Colonic mucosa (tissue), 4 donors: ENCODE results near the gene ACADVL. TPM values are rescaled to one million over a fixed set of nuclear protein-coding genes. Genes with fewer than 3 reads are reported as not detected.

Source experiments
- DNase-seq: peaks from one replicate; pipeline ENCODE4 v3.0.0-alpha.2; 2020
- H3K27ac ChIP-seq: fragments of 200-600 bp; one replicate; pipeline ENCODE4 v1.8.0; 2021
- H3K27me3 ChIP-seq: fragments of 200-600 bp; one replicate; pipeline ENCODE4 v1.8.0; 2021
- H3K36me3 ChIP-seq: fragments of 200-600 bp; one replicate; pipeline ENCODE4 v1.8.0; 2021
- H3K4me1 ChIP-seq: fragments of 200-600 bp; one replicate; pipeline ENCODE4 v1.8.0; 2021; ENCODE audit warnings: mild to moderate bottlenecking
- H3K4me3 ChIP-seq: fragments of 200-600 bp; one replicate; pipeline ENCODE4 v1.8.0; 2021
- H3K9ac ChIP-seq, 2 donors: one replicate each; pipeline ENCODE4 v1.7.0; 2013; ENCODE audit warnings: control low read depth in 2 of 2, low read depth in 2 of 2, low read length in 2 of 2
- H3K9me3 ChIP-seq: fragments of 200-600 bp; one replicate; pipeline ENCODE4 v1.8.0; 2021
- CTCF ChIP-seq: fragments of 200-600 bp; IDR thresholded peaks from one replicate; pipeline ENCODE4 v1.8.0; 2022; ENCODE audit warnings: antibody characterized with exemption, mild to moderate bottlenecking
- intact Hi-C: fragments of 100-400 bp; cut with DNase I; formaldehyde crosslinking; loops from one replicate; pipeline ENCODE4 v1.14.1; 2022
- total RNA-seq, 2 donors: library from RNA; stranded (reverse); fragmentation: NEBNext Ultra II Directional in 1 of 2; extraction: Animal tissue kit (Norgen Biotek cat#: 25700) in 1 of 2; gene quantifications; one replicate each; pipeline ENCODE4 v1.2.1, GENCODE V29; 2021
- donor health status: healthy.
- donor health status: DM: no; HTN: no; CAD: no.
- donor health status: DM: no; HTN: no; CAD: no.

Gene ACADVL
- total RNA-seq, 2 donors from 2014 or later: 606 to 859 TPM

GRCh38 chr17:7236808-7237207, 17.1 kb downstream of the ACADVL start:
- peaks cover 5% of the 10 kb centered on the region for H3K36me3 ChIP-seq
- H3K27ac ChIP-seq: peak overlapping the region; percentile 99
- H3K27me3 ChIP-seq: no peaks in the 10 kb centered on the region
- H3K9me3 ChIP-seq: no peaks in the 10 kb centered on the region
- H3K9ac ChIP-seq: peak overlapping the region in 1 of 2 donors; percentile 82
- no peak for TF ChIP-seq CTCF
- peaks cover 28% of the 10 kb centered on the region for H3K4me1 ChIP-seq
- intact Hi-C loops: no loop called here
- DNase-seq: no peak
- H3K4me3 ChIP-seq: no peak overlapping the region

GRCh38 chr17:7237266-7237760, 17.6 kb downstream of the ACADVL start:
- DNase-seq: no peak
- H3K9ac ChIP-seq: peak overlapping the region in 1 of 2 donors; percentile 82
- TF ChIP-seq CTCF: no peak
- no peaks in the 10 kb centered on the region for H3K9me3 ChIP-seq
- peaks cover 28% of the 10 kb centered on the region for H3K4me1 ChIP-seq
- peak overlapping the region; percentile 95 for H3K4me3 ChIP-seq
- intact Hi-C loops: no loop called here
- H3K27ac ChIP-seq: peak overlapping the region; percentile 99
- peaks cover 5% of the 10 kb centered on the region for H3K36me3 ChIP-seq
- H3K27me3 ChIP-seq: no peaks in the 10 kb centered on the region

GRCh38 chr17:7237761-7238419, 18.2 kb downstream of the ACADVL start:
- H3K4me3 ChIP-seq: peak overlapping the region; percentile 95
- DNase-seq: peak; percentile 95
- peak overlapping the region; percentile 80 to 82 for H3K9ac ChIP-seq
- peaks cover 28% of the 10 kb centered on the region for H3K4me1 ChIP-seq
- TF ChIP-seq CTCF: no peak
- peaks cover 5% of the 10 kb centered on the region for H3K36me3 ChIP-seq
- peak overlapping the region; percentile 99 for H3K27ac ChIP-seq
- intact Hi-C loops: no loop called here
- H3K9me3 ChIP-seq: no peaks in the 10 kb centered on the region
- no peaks in the 10 kb centered on the region for H3K27me3 ChIP-seq

- intact Hi-C loops: no loop called here
- DNase-seq: no peak
- peak overlapping the region; percentile 95 for H3K4me3 ChIP-seq
- peak overlapping the region; percentile 99 for H3K27ac ChIP-seq
- H3K27me3 ChIP-seq: no peaks in the 10 kb centered on the region
- H3K9ac ChIP-seq: peak overlapping the region; percentile 94 to 99
- peaks cover 5% of the 10 kb centered on the region for H3K36me3 ChIP-seq
- no peaks in the 10 kb centered on the region for H3K9me3 ChIP-seq
- no peak for TF ChIP-seq CTCF
- peaks cover 28% of the 10 kb centered on the region for H3K4me1 ChIP-seq
Observed at GRCh38 chr17:7238420-7239090, 18.8 kb downstream of the ACADVL start.

GRCh38 chr17:7239091-7240027, 19.6 kb downstream of the ACADVL start, which contains the start of gene PHF23:
TSS of gene PHF23 (minus strand) at chr17:7239457. CDS start at chr17:7239279, 178 bp downstream.
- peaks cover 28% of the 10 kb centered on the region for H3K4me1 ChIP-seq
- H3K36me3 ChIP-seq: peaks cover 5% of the 10 kb centered on the region
- peak; percentile 100 for DNase-seq
- H3K27ac ChIP-seq: peak within 1 kb of the TSS; percentile 99
- H3K9ac ChIP-seq: peak within 1 kb of the TSS; percentile 94 to 100
- H3K4me3 ChIP-seq: peak within 1 kb of the TSS; percentile 95
- no peaks in the 10 kb centered on the region for H3K27me3 ChIP-seq
- H3K9me3 ChIP-seq: no peaks in the 10 kb centered on the region
- intact Hi-C loops: no loop called here
- no peak for TF ChIP-seq CTCF
